GM19324 (cell line): ENCODE data around the gene ARHGAP26.

Source experiments
- ATAC-seq: cut with Tn5 transposase; IDR thresholded peaks from one replicate; pipeline ENCODE4 v1.9.1; 2021; ENCODE audit warnings: mild to moderate bottlenecking, moderate library complexity; ENCODE audit not compliant: unreplicated experiment, low FRiP score

Gene ARHGAP26

DNA sequence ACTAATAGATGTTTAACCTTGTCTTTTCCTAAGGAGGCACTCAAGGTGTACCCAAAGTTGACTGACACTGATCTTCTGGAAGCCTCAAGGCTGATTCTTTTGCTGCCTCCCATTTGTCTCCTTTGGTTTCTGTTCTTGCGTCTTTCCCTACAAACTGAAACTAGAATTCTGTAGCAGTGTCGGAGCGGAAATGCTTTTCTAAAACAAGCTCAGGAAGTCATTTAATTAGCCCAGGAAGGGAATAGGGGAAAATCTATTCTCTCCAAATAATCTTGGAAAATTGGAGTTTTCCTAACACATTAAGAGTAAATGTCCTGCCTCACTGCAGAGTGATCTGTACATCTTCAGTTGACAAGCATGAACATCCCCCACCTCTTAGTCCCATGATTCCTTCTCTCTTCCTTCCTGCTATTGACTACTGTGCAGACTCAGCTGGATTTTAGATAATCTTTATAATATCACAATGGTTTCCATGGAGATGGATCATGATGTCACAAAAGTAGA lies 450.6 kb downstream of the ARHGAP26 start:
- no peak for ATAC-seq

DNA sequence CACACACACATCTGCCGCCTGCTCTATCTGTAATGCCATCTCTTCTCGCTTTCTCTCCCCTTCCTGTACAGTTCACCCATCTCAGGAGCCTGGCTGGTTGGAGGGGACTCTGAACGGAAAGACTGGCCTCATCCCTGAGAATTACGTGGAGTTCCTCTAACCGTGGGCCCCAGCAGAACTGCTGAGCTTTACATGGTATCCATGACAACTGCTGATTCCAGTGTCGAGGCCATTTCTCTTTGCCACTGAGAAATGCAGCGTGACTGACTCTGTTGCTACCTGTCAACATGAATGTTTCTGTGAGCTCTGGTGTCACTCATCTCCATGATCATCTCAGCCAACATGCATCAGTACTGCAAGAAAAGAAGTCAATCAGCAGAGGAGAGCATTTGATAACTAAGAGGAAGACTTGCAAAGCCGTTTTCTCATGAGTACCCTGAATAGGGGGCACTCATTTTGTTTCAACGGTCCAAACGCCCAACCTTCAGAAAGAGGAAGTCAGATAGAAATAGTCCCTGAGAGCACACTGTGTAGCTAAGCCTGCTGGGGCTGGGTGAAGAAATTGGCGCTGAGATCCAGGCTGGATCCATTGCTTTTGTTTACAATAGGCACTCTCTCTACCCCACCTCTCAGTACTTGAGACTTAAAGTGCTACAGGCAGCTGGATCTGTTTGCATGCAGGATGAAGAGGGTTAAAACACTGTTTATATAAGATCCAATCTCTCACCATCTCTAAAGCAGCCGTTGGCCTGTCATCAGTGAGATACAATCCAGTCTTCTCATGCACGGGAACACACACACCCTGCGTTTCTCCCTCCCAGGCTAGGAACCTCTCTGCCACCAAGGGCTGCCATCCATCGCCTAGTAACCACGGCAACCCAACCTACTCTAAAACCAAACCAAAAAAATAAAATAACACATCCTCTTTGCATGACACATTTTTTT lies 452.4 kb downstream of the ARHGAP26 start:
- ATAC-seq, result peak; percentile 71

DNA sequence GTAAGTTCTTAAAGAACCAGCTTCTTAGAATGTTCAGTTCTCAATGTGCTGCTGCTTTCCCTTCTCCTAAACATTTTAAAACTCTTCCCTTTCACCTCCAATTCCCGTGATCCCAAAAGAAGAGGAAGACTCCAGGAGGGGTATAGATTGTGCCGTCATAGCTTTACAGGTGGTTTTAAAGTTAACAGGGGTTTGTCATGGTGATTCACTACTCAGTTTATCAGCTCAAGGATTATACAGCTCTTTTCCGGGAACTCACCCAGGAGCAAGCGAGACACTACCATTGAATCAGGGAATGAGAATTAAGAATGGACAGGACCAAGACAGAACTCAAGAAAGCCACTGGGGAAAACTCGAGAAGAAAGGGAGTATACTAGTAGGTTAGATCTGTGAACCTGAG lies 454.5 kb downstream of the ARHGAP26 start:
- ATAC-seq, result no peak

DNA sequence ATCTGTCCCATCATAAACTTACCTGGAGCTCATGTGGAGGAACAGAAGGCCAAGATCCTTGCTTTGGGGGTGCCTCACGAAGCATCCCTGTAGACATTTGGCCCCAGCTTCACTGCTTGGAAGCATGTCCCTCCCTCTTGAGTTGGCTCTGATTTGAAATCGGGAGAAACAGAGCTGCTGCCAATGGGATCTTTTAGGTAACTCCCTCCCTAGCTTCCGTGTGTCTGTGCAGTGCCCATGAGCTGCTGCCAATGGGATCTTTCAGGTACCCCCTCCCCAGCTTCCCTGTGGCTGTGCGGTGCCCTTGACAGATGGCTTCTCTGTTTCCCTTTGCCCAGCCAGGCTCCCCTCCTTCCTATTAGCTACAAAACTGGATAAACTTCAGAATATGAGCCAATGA lies 455.3 kb downstream of the ARHGAP26 start:
- ATAC-seq, result no peak

DNA sequence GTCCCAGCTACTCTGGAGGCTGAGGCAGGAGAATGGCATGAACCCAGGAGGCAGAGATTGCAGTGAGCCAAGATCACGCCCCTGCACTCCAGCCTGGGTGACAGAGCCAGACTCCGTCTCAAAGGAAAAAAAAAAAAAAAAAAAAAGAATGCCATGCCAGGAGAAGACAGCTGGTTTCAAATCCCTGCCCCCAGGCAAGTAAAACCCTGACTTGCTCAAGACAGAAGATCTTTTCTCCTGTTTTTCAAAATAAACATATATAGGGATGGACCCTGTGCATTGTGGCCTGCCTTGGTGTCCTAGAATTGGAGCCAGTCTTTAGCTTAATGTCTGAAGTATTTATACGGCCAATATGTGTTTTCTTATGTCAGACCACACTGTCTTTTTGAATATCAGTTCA lies 456.2 kb downstream of the ARHGAP26 start:
- ATAC-seq, result no peak

DNA sequence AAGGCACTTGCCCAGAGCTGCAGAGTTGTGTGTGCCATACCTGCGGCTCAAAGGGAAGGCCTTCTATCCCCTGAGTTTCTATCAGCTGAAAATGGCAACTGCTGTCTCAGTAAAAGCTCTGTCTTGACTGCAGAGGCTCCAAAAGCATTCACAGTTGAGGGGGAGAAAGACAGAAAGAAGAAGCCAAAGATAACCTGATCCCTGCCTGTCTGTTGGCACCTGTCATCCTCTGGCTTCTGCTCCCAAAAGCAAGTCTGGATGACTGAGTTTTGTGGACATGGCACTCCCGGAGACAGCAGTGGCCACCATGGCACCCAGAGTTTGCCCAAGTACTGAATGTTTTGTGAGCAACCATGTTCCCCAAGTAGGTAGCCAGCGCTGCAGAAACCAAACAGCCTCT lies 456.7 kb downstream of the ARHGAP26 start:
- no peak for ATAC-seq

DNA sequence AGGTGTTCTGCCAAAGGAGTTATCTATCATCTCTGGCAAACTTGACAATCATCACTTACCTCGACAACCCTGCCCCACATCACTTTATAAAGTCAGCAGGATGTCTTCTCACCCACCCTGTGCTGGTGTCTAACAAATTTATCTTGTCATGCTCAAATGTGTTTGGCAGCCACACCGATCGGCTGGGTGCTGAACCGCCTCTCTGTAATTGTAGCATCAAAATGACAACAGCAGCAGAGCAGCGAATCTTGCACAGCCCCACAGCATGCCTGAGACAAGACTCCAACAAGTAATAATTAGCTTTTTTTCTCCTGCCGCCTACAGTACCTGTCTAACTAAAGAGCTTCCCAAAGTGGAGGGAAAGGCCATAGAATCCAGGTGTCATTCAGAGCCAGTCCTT lies 457.1 kb downstream of the ARHGAP26 start:
- no peak for ATAC-seq

DNA sequence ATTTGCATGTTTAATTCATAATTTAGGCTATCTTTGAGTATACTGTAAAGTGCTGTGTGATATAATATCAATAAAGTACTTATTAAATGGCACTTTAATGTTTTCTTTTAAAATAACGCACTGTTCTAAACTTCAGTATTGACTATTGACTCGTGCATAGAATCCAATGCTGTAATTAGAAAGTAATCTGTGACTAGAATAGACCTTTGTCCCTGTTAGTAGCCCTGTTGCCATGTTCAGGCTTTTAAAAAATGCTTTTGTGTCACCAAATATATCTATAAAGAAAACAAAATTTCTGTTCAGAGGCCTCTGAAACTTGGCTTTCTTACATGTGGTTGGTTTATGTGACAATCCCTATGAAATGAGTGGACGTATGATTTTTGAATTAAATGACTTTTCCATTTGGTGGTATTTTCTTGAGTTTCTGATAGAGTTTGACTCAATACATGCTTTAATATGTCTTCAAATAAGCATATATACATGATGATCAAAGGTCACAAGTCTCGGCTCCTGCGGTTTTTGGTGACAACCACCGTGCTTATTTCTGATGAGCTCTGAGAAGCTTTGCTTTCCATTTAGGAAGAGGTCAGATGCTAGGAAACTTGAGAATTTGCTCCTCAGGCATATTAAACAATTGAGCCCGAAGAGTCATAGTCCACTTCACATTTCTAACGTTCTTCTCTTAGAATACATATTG lies 458.6 kb downstream of the ARHGAP26 start:
- no peak for ATAC-seq

DNA sequence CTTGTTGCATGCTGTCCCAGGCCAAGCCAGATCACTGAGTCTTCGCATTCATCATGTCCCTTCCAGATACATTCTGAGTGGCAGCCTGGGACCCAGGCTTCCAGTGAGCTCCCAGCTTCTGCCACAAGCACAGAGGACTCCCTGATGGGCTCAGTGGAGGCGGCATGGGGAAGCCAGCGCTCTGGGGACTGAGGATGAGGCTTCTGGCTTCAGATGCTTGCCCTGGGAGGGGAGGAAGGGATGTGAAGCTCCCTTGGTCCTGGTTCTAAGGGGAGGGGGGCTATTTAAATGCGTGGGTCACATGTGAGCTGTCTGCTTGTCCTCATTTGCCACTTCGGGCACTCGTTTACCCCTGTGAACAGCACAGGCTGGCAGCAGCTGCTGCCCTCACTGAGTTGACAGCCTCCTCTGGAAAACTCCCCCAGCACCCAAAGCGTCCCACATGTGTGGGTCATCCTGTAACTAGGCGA lies 459.3 kb downstream of the ARHGAP26 start:
- ATAC-seq, result peak; percentile 40

DNA sequence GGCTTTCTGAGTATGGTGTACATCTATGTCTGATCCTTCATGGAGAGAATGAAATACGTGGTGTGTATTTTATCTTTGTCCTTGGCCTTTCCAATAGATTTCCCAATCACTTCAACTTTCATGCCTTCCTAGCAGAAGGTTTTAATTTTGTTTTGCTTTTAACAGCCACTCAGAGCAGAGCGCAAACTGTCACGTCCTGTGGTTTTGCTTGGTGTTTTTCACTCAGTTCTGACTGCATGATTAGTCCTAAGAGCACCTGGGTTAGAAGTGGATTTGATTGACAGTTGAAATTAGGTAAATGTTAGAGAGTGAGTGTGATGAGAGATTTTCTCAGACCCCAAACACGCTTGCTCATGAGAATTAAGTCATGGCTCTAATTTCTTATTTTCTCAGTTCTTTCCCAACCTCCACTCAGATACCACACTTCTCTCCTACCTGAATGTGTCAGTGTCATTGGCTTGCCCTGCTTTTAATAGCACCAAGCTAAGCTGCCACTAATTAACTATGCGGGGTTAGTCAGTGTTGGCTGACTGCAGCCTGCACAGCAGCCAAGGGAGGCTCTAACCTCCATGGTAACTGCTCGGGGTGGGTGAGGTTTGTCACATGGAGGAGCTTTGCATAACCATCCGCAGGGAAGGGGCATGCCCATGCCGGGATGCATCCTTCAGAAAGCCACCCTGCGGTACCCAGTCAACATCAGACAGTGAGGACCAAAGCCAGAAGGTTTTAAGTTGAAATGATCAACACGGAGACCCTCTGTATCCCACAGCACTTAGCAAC lies 459.9 kb downstream of the ARHGAP26 start:
- ATAC-seq, result peak; percentile 85

DNA sequence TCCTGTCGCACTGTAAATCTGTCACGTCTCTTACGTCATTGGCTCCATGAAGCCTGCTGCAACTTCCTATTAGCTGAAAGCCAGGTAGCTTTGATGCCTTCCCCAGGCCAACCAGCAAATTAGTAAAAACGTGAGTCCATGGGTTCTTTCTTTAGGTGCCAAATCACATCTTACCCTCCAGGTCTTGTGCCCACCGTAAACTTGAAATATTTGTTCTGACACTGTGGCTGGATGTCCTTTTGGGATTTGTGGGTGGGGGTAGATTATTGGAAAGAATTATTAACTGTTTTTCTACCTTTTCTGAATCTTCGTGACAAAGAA lies 460.5 kb downstream of the ARHGAP26 start:
- ATAC-seq, result no peak

DNA sequence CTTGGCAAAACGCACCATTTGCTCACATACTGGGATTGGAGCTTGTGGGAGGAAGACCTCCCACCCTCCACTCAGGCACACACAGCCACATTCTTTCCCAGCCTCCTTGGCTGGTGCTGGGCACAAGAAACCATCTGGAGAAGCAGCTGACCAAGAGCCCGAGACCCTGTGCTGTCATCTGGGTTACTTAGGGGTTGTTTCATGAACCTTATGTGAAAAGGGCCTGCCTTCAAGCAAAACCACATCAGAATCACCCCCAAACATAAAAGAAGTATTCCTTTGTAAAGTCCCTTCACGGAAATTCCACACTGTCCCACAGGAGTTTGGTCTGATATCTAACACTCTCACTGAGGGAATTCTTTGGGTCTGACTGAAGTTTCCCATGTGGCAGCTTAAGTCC lies 461.2 kb downstream of the ARHGAP26 start:
- ATAC-seq, result no peak

DNA sequence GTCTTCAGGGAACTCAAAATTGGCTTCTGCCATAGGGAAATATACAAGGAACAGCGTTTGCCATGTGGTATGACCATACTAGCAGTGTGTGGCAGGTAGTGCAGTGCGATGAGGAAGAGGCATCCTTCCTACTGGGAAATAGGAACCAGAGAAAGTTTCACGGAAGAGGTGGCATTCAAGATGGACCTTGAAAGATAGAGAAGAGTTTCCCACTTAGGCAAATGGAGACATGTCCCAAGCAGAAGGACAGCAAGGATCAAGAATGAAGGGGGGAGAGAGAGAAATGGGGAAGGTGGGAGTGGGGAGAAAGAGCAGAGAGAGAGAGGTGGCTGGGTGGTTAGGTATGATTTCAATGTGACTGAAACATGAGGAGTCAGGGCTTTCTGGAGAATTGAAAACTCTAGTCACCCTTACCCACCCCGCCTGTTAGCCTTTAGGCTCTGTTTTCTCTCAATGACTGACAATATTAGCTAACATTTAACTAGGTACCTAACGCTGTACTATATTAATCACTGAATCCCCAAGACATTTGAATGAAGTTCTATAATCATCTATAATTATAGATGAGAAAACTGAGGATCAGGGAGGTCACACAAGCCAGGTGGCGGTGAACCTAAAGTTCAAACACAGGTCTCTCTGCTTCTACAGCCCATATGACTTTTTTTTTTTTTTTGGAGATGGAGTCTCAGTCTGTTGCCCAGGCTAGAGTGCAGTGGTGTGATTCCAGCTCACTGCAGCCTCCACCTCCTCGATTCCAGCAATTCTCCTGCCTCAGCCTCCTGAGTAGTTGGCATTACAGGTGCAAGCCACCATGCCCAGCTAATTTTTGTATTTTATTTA lies 462.0 kb downstream of the ARHGAP26 start:
- peak; percentile 31 for ATAC-seq

DNA sequence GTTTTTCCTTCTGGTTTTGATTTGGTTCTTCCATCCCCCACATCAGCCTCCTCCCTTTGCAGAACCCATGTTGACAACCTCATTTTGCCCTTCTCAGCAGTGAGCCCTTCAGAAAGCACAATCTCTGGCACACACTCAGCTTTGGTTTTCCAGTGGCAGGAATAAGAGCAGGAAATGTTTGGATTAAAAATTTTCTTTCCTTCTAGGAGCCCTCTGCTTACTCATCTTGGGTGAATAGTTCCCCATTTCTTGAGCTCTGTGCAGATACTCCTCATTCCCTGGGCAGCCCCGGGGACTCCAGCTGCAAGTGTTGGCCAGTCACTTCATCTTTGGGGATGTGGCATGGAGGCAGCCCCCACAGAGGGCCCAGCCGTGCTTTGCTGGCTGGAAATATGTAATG lies 462.9 kb downstream of the ARHGAP26 start:
- ATAC-seq, result no peak

DNA sequence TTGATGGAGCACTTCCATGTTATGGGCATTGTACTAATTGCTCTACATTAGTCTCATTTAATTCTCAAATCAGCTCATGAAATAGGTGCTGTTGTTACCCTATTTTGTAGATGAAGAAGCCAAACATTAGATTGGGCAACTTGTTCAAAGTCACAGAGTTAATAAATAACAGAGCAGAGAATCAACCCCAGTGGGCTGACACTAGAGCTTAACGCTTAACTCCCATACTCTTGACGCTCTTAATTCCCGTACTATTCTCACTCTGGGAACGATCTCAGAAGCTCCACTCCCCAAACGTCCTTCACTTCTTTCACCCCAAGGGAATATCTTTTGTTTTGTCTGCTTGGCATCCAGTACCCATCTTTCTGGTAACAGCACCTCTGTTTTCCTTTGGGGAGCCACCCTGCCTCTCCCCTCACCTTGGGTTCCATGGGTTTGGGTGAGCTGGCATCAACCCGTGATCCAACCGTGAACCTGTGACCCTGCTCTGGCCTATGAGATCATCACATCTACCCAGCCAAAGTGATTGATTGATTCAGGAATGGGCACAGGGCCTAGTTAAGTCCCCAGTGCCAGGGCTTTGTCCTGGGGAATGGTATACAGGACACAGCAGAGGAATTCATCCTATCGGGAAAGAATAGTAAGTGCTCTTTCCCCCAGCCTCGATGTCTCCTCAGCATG lies 464.1 kb downstream of the ARHGAP26 start:
- no peak for ATAC-seq

DNA sequence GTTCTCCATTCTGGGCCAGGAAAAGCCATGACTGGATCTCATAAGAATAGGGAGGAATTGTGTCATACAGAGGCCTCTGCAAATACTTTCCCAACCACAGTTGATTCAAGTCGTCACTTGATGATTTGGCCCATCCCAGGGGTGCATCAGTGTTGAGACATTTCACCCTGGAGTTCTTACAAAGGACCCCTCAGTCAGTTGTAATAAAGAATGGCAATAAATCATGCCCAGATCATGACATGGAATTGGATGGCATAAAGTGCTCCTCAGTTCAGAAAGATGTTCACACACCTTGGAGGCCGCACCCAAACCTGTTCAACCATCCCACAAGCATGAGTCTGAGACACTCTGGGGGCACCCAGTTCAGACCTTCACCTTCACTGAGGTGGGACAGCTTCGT lies 465.2 kb downstream of the ARHGAP26 start:
- ATAC-seq, result no peak

DNA sequence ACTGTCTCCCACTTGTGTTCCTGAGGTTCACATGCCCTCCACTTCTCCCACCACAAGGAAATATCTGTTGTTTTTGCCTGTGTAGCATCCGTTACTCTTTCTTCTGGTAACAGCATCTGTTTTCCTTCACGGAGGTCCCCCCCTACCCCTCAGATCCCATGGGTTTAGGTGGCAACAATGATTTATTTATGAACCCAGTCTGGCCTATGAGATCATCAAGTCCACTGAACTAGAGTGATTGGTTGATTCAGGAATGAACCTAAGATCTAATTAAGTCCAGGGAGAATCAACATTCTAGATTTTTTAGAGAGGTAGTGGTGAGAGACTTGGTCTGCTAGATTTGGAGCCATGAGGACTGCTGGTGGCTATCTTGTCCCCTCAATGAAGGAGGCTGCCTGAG lies 466.5 kb downstream of the ARHGAP26 start:
- ATAC-seq, result no peak

DNA sequence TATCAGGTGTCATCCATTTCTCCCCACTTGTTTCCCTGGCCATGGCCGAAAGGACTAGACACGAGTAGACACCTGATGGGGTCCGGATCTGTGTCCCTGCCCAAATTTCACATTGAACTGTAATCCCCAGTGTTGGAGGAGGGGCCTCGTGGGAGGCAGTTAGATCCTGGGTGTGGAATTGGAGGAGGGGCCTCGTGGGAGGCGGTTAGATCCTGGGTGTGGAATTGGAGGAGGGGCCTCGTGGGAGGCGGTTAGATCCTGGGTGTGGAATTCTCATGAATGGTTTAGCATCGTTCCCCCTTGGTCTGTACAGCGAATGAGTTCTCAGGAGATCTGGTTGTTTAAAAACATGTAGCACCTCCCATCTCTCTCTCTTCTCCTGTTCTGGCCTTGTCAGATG lies 467.5 kb downstream of the ARHGAP26 start:
- no peak for ATAC-seq

DNA sequence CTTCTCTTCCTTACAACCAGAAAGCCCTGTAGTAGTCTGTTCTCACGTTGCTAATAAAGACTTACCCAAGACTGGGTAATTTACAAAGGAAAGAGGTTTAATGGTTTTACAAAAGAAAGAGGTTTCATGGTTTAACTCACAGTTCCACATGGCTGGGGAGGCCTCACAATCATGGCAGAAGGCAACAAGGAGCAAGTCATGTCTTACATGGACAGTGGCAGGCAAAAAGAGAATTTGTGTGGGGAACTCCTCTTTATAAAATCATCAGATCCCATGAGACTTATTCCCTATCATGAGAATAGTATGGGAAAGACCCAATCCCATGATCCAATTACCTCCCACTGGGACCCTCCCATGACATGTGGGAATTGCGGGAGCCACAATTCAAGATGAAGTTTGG lies 468.4 kb downstream of the ARHGAP26 start:
- ATAC-seq, result no peak
